Upper lobe of left lung (tissue), 4 donors: Measurements from ENCODE around the gene CARD19.

Source experiments
- CTCF ChIP-seq, 6 experiments: fragments of 450-650 bp in 4 of 6; fragments of 200-600 bp in 2 of 6; sonication (generic) in 2 of 6; IDR thresholded peaks; one replicate each; pipeline ENCODE4 v1.5.1; 2016 to 2019; ENCODE audit warnings: antibody characterized with exemption in 6 of 6
- EP300 ChIP-seq, 4 donors: sonication (generic); formaldehyde crosslinking; IDR thresholded peaks; one replicate each; pipeline ENCODE4 v1.5.1; 2017; ENCODE audit warnings: antibody characterized with exemption in 4 of 4, control low read depth in 2 of 4
- POLR2A ChIP-seq, 4 donors: fragments of 450-650 bp; IDR thresholded peaks; one replicate each; pipeline ENCODE4 v1.5.1; 2016 to 2017; ENCODE audit warnings: antibody characterized with exemption in 4 of 4, mild to moderate bottlenecking in 2 of 4
- POLR2AphosphoS5 ChIP-seq, 2 donors: sonication (generic); formaldehyde crosslinking; IDR thresholded peaks; one replicate each; pipeline ENCODE4 v1.5.1; 2017; ENCODE audit warnings: antibody characterized with exemption in 2 of 2

GRCh38 chr9:93110311-93110855 is 14.4 kb downstream of the CARD19 start:
- TF ChIP-seq CTCF (IDR thresholded peaks at IDR 0.05) (no peak), EP300 (IDR thresholded peaks at IDR 0.05) (no peak), POLR2AphosphoS5 (IDR thresholded peaks at IDR 0.05) (no peak), POLR2A (IDR thresholded peaks at IDR 0.05) (no peak)
